Activated T-cell treated with anti-CD3 and anti-CD28 coated beads for 1 hour (primary cell): ENCODE data around the gene PCGF1.

Experiments
- DNase-seq: peaks from one replicate; pipeline ENCODE4 v3.0.0-alpha.2; 2020; ENCODE audit warnings: low read depth

Gene PCGF1

DNA sequence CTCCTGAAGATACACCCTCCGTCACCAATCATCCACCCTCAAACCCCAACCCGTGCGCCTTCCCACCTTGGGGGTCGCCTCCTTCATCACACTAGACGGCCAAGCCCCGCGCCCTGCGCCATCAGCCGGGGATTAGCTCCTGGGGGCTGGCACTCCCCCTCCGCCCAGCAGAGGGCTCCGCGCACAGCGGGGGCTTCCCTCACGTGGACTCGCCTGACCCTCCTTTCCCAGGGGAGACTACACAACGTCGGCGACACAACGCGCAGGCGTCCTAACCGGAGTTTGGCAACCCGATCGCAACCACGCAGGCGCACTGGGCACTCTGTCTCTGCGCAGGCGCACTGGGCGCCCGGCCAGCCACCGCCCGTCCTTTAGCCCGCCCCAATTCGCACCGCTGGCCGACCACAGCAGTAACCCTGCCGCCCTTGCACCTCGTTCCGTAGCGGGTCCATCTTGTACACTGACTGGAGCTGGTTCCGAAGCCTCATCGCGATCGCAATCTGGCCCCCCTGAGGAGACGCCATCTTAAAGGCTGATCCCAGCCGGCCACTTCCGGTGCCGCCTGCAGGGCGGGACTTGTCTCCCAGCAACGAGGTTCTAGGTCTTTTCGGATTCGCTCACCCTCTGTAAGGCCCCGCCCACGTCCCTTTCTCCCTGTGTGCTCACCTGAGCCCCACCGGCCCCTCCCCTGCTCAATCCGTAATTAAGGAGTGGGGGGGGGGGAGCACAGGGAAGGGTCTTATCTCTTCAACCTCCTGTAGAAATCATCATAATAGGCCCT lies at the start of gene PCGF1:
Gene PCGF1 (minus strand): TSS at position 551 of the 781 bp plus-strand sequence. CDS start 27 bp downstream, at position 524.
- DNase-seq: peak; percentile 98

DNA sequence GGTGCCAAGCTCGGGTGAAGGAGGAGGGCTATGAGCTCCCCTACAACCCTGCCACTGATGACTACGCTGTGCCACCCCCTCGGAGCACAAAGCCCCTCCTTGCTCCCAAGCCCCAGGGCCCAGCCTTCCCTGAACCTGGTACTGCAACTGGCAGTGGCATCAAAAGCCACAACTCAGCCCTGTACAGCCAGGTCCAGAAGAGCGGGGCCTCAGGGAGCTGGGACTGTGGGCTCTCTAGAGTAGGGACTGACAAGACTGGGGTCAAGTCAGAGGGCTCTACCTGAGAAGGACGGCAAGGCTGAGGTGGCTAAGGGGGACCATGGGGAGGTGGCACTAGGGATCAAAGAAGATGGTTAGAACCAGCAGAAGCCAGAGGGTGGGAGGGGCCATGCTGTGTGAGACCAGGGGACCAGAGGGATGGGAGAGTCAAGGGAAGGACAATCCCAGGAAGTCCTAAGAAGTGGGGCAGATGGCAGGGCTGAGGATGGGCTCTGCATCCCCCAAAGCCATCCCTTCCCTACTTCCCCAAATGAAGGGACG lies 49.4 kb upstream of the PCGF1 start:
- DNase-seq: no peak

DNA sequence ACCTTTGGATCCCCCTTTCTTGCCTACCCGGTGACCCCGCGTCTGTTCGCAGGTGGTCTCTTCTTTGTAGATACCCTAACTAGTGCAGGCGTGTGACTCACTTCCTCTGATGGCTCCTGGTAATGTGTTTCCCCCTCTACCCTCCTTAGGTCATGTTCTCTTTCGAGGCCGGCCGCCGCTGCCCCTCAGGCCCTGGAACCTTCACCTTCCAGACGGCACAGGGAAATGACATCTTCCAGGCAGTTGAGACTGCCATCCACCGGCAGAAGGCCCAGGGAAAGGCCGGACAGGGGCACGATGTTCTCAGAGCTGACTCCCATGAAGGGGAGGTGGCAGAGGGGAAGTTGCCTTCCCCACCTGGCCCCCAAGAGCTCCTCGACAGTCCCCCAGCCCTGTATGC lies 48.7 kb upstream of the PCGF1 start:
- no peak for DNase-seq

DNA sequence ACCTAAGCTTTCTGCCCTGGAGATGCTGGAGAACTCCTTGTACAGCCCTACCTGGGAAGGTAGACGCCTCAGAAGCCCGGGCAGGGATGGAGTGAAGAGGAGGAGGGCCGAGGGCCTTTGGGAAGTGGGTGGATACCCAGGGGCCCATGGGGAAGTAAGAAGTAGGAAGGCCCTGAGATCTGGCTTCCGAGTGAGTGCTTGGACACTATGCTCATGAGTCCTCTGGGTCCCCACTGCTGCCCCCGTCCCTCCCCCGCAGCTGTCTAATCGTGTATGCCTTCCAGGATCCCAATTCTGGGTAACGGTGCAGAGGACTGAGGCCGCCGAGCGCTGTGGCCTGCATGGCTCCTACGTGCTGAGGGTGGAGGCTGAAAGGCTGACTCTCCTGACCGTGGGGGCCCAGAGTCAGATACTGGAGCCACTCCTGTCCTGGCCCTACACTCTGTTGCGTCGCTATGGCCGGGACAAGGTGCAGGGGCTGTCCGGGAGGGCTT lies 48.2 kb upstream of the PCGF1 start:
- no peak for DNase-seq

DNA sequence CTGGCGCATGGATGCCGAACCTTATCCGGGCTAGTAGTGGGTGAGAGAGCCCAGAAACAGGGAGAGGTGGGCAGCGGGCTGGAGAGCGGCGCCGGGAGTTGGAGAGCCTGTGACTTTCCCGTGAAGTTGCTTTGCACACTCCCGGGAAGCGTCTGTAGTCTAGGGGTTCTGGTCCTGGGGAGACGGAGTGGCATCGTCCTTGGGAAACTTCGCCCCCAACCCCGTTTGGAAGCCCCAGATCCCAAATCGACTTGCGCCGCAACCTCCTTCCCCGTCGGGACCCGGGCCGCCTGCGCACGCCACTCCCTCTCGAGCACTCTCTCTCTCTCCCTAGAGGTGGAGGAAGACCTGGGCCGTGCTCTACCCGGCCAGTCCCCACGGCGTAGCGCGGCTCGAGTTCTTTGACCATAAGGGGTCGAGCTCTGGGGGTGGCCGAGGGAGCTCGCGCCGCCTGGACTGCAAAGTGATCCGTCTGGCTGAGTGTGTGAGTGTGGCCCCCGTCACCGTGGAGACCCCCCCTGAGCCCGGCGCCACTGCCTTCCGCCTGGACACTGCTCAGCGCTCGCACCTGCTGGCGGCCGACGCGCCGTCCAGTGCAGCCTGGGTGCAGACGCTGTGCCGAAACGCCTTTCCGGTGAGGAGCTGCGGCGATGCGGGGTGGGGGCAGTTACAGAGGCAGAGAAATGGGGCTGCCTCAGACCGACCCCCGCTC lies 47.5 kb upstream of the PCGF1 start:
- DNase-seq: peak; percentile 28

DNA sequence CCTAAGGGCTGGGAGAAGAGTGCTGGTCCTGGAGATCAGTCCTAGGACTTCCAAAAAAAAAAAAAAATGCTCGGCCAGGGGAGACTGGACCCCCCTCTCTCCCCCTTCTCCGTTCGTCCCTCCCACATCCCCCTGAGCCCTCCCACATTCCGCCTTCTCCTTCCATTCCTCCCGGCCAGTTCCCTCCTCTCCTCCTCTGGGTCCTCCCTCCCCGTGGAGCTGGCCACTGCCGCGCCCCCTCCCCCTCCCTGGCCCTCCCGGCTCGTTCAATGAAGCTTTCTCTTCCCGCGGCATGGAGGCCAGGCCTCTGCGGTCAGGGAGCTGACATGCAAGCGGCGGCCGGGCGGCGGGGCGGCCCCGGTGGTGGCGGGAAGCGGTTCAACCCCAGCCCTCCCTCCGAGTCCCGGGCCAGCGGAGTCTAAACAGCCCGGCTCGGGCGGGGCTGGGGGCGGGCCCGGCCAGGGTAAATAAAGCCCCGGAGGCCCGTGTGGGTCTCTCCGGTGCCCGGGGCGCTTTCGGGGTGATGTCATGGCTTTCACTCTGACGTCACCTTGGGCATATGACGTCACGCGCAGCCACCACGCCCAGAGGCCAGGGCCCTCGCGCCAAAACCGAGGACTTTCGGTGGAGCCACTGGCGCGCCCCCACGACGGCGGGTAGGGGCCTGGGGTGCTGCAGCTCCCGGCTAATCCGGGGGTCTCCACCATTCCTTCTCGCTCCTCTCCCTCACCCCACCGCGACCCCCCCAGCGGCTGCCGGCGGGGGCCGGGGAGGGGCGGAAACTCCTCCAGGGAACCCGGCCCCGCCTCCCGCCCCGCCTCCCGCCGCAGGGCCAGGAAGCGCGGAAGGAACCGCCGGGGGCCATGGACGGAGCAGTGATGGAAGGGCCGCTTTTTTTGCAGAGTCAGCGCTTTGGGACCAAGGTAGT lies 46.7 kb upstream of the PCGF1 start, which contains the start of the genes DOK1 and LOXL3:
Gene DOK1 (plus strand): TSS at position 829 of the 928 bp plus-strand sequence. CDS start 35 bp downstream, at position 864.
Gene LOXL3 (minus strand): TSS at position 51 of the 928 bp plus-strand sequence. CDS start 1,308 bp downstream, outside the sequence.
- DNase-seq: peak; percentile 75

DNA sequence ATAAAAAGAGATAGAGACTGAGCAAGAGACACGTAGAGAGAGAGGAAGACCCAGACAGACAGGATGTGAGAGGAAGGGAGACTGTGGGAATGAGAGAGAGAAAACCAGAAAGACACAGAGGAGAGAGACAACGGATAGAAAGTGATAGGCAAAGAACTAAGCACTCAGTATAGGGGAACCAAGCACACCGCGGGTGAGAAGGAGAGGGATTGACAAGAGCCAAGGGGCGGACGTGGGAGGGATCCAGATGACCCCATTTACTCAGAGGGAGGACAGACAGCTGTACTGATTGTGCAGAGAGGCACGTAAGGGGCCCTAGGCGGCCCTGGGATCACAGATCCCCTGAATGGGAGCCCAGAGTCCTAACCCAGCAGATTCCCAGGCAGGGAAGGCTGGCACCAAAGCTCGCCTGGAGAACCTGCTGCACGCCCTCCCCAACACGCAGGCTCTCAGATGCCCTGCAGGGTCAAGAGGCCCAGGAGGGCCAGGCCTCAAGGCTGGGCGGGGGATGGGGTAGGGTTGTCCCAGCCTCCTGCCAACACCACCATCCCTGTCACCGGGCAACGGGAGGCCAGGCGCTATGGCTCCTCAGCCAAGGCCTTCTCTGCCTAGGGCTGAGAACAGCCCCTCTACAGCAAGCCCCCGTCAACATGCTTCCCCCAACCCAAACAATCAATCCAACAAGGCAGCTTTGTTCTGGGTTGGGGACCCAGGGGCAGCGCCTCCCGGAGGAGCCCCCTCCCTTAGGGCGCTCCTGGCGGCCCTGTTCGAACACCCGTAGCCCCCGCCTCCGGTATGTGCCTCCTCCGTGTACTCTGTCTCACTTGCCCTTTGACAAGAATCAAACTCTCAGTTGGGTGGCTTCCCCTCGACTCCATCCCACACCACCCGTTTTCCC lies 45.7 kb upstream of the PCGF1 start:
- no peak for DNase-seq

DNA sequence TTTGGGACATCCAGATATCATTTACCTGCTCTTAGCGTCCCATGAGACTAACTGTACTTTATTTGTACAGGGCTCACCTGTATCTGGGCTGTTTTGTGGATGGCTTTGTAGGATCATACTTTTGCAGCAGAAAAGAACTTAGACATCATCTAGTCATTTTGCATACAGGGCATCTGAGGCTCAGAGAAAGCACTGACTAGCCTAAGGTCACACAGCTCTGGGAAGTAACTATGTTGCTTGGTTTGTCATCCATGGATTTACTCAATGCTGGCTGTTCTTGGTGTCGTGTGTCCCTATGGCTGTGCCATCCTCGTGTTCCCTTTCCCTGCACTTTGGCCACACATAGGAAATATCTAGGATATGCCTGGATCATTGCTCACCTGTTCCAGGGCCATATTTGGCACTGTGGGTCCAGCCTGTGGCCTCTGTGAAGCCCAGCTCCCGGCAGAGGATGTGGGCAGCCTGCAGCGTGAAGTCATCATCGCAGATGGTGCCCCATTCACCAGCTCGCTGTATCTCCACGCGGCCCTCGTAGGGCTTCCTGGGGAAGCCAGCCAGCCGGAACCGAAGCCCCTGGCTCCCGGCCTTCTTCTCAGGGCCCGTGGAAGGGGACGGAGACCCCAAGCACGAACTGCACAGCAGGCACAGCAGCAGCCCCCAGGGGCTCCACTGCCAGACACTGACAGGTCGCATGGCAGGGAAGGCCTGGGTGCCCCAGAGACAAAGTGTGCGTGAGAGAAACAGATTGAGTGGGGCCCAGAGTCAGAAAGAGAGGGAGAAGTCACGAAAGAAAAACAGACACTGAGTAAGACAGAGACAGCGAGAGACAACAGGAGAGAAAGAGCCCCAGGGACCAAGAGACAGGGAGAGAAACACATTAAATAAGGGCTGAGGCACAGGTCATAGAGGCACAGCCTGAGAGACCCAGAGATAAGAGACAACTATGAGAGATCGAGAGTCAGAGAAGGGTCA lies 44.7 kb upstream of the PCGF1 start:
- no peak for DNase-seq

DNA sequence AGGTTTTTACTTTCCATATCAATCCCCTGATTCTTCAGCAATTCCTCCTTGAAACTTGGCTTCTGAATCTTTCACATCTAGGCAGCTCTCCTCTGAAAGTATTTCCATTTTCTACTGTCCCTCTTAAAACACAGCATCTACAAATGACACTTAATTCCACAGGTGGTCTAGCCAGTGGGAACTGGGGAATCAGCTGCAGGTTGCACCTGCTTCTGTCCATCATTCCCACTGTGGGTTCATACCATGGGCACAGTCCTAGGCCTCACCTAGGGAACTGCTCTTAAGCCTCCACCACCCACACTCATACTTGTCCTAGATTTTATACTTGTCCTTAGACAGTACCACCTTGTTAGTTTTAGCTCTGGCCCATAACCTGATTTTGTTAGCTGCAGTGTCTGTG lies 44.0 kb upstream of the PCGF1 start:
- DNase-seq: no peak

DNA sequence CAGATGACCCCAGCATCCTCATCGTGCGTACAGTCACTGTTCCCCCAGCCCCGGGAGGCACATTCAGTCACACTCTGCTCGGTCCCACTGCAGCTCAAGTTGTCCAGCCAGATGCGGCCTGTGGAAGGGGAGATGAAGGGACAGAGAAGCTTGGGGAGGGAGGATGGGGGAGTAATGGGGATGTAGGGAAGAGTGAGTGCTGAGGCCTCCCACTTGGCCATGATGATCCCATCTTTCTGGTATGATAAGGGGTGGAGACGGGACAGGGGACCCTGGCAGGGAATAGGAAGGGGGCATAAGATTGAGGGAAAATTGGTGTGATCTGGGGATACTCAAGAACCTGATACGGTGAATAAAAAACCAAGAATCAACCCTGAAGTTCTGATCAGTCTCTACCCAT lies 42.7 kb upstream of the PCGF1 start:
- no peak for DNase-seq

DNA sequence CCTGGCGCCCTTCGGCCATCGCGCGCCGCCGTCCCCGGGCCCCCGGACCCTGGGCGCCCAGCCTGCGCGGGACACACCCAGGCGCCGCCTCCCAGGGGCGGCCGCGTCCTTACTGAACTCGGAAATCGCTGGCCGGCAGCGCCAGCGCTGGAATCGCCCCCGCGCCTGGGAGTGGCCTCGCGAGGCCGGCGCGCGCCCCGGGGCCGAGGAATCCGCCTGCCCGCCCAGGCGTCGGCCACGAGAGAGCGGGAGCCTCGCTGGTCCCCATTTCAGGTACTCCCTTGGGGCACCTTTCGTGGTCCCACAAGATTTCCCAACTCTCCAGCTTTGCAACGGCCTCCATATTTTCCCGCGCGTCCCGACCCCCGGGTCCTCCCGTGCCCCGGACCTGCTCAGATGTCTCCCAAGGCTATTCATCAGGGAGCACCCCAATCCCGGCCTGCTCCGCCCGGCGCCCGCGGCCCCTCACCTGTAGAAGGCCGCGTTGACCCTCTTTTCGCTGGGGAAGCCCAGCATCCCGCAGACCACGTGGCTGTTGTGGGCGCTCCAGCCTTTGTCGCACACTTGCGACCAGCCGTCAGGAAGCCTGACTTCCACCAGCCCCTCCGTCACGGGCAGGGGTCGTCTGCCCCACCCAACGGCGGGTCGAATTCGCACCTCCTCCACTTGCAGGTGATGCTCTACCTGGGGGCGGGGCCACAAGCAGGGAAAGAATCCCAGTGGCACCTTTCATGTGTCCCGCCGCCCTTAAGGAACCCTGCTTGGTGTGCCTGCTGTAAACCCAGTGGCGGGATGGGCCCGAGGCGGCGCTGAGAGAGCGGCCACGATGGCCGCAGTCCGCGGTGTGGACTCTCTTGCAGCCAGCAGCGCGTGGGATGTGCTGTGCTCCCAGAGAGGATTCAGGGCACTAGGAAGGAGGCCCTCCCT lies 41.7 kb upstream of the PCGF1 start:
- no peak for DNase-seq

DNA sequence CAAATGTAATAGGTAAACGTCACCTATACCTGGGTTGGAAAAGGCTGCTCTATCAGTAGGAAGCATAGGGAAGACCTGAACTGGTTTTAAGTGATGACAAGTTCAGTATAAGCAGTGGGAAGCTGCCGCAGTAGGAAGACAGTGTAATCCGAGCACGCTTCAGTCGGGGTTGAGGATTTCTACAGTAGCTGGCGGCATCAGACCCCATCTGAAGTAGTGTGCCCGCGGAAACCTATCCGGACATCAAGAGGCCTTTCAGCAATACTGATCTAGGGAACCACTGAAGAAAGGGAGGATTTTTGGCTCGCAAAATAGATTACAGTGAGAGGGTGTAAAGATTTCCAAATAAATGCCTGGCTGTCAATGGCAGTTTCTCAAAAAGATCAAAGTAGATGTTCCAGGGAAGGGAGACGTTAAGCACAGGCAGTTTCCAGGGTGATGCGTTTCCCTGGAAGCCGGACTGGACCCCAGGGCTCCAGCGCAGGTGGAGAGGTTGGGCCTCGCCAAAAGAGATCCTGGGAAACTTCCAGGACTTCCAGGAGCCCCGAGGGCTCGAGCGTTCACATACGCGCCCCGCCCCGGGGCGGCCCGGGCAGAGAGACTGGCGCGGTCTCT lies 40.9 kb upstream of the PCGF1 start:
- DNase-seq: no peak

DNA sequence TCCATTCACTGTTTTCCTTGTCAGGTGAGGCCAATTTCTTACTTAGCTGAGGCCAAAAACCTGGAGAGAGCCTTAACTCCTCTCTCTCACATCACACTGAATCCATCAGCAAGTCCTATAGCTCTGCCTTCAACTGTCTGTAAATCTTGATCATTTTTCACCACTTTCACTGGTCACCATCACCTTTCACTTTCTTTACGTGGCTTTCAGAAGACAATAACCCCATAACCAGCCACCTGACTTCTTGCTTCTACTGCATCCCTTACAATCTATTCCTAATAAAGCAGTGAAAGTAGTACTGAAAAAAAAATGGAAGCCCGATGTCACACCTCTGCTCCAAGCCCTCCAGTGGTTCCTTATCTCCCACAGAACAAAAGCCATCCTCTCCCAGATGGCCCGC lies 38.5 kb upstream of the PCGF1 start:
- DNase-seq: no peak

DNA sequence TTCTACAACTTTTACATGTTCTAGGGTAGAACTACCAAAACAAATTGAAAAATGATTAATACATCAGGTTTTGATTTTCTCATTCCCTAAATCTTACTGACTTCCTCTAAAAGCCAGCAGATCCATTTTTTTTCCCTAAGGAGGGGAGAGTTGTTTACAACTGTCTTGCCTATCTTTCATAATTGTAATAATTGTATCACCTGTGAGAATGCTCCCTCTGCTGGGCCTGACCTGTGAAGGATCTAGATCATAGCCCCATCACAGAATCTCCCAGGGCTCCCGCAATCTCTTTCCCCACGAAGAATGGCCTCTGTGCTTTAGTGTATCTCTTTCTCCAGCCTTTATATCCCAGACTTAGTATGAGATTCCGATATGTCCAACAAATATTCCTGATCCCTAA lies 37.1 kb upstream of the PCGF1 start:
- DNase-seq: no peak

DNA sequence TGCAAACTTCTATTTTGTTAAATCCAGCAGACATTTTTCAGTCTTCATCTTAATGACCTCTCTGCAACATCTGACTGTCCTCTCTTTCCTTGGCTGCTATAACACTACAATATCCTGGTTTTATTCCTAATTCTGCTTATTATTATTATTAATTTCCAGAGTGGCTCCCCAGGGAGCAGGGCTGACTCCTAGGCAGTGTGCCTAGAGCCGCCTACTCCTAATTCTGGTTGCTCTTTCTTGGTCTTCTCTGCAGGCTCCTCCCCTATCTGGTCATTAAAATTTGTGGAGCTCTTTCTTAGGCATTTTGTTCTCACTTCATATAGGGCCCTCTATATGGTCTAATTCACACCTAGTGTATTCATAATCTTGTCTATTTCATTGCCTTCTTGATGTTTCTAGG lies 35.5 kb upstream of the PCGF1 start:
- no peak for DNase-seq

DNA sequence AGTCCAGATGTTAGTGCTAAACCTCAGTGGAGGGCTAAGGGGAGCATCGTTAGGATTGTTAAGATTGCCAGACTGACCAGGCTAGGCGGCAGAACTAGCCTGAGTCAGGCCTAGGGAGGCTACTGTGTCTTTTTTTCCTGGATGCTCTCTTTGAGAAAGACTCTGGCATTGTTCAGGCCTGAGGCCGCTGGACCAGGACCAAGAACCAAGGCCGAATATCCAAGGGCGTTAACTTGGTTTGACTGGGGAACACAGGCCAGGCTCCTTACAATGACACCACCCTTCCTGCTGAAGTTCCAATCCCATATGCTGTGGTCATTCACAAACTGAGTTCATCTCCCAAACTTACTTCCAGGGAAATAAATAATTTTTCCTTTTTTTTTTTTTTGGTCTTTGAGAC lies 32.8 kb upstream of the PCGF1 start:
- DNase-seq: no peak

DNA sequence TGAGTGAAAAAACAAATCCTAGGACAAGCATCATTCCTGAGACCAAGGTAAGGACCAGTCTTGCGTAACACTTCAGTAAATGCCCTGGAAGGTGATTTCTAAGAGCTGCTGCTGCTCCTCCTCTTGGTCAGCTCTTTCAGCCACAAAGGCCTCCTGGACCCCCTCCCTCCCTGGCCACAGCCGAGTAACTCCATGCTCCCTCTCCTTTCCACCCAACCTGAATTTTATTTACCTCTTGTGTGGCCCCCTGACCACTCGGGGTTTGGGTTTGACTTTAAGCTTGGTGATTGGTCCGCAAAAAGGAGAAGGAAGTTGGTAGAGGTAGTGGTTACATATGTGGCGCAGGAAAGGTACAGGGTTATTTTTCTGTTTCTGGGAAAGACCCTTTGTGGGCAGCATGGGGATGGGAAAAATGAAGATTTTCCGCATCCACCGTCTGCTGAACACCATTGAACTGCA lies 31.4 kb upstream of the PCGF1 start:
- DNase-seq: no peak

DNA sequence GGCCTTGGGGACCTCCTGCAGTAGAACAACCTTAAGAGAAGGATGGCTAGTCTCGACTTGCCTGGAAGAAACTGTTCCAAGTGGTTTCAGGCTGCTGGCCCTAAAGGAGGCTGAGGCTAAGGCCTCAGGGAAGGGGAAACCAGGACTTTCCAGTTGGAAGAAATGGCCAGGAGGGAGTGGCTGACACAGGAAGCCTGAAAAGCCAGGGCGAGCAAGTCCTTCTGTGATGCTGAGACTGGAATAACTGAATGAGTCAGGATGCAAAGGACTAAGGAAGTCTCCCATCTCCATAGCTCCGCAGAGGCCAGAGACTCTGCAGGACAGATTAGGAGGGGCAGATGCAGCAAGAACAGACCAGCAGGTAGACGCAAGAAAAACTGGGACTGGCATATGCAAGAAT lies 29.6 kb upstream of the PCGF1 start:
- DNase-seq: no peak
